Panc1 (cell line): ENCODE measurements around the gene HOTAIR. TPM values are rescaled to one million over a fixed set of nuclear protein-coding genes. Genes with fewer than 3 reads are reported as not detected.
A peak's percentile ranks its signal among the peaks of the same experiment; 100 is the strongest.

Experiments
- ATAC-seq: fragments of 200-7000 bp; cut with Tn5 transposase; 2 replicates; pipeline ENCODE4 v1.9.1; 2020; ENCODE audit warnings: mild to moderate bottlenecking, moderate library complexity
- BruUV-seq: library from RNA; stranded (reverse); fragments of 400-500 nt; replicated peaks from 2 replicates; lab custom pipeline; 2021; lab: Mats Ljungman, UMichigan
- CTCF ChIA-PET: fragments of 300-600 bp; sonication (Branson Sonifier 250); formaldehyde crosslinking; loops from one replicate; lab custom pipeline; 2022; ENCODE audit warnings: antibody characterized with exemption; lab: Charles Lee
- POLR2A ChIA-PET: fragments of 300-600 bp; sonication (Branson Sonifier 250); formaldehyde crosslinking; loops from one replicate; lab custom pipeline; 2022; ENCODE audit warnings: antibody characterized with exemption; lab: Charles Lee
- DNase-seq: peaks from one replicate; pipeline ENCODE4 v3.0.0-alpha.2; 2010; ENCODE audit warnings: low read depth, low spot score
- H3K27ac ChIP-seq: 2 replicates; pipeline ENCODE4 v1.5.1; 2011; ENCODE audit warnings: mild to moderate bottlenecking, low read length, inconsistent platforms
- H3K27me3 ChIP-seq: fragments of 200-500 bp; sonication (Bioruptor generic); 2 replicates; pipeline ENCODE4 v1.6.0; 2014; ENCODE audit warnings: low read length, inconsistent platforms; ENCODE audit not compliant: control insufficient read depth, insufficient read depth
- H3K36me3 ChIP-seq: fragments of 200-500 bp; sonication (Bioruptor generic); 2 replicates; pipeline ENCODE4 v1.5.1; 2014; ENCODE audit warnings: inconsistent platforms, mild to moderate bottlenecking, low read length, moderate library complexity; ENCODE audit not compliant: control insufficient read depth, insufficient read depth
- H3K4me1 ChIP-seq: 2 replicates; pipeline ENCODE4 v1.5.1; 2011; ENCODE audit warnings: inconsistent platforms, mild to moderate bottlenecking, low read length, moderate library complexity; ENCODE audit not compliant: control insufficient read depth, insufficient read depth
- H3K4me3 ChIP-seq, 2 experiments: 2 replicates each; pipeline ENCODE4 v1.5.1; 2011 to 2012; ENCODE audit warnings: low read depth in 2 of 2, low read length in 2 of 2, mild to moderate bottlenecking in 2 of 2, inconsistent platforms in 1 of 2, moderate library complexity in 1 of 2
- H3K9me3 ChIP-seq: fragments of 200-500 bp; sonication (Bioruptor generic); 2 replicates; pipeline ENCODE4 v1.5.1; 2014; ENCODE audit warnings: low read depth, mild to moderate bottlenecking, inconsistent platforms, low read length, moderate library complexity; ENCODE audit not compliant: control insufficient read depth, insufficient read depth
- CTCF ChIP-seq: fragments of 450-650 bp; IDR thresholded peaks from 2 replicates; pipeline ENCODE4 v1.5.1; 2017; ENCODE audit warnings: mild to moderate bottlenecking
- POLR2AphosphoS5 ChIP-seq: IDR thresholded peaks from 2 replicates; pipeline ENCODE4 v1.6.1; 2012; ENCODE audit warnings: mild to moderate bottlenecking, low read depth, low read length, moderate library complexity
- REST ChIP-seq, 2 experiments: IDR thresholded peaks; 2 replicates each; pipeline ENCODE4 v1.6.1; 2011 to 2012; ENCODE audit warnings: low read depth in 2 of 2, control low read depth in 1 of 2, low read length in 1 of 2, mild to moderate bottlenecking in 1 of 2, moderate library complexity in 1 of 2; ENCODE audit not compliant: insufficient read depth in 1 of 2
- SIN3A ChIP-seq: IDR thresholded peaks from 2 replicates; pipeline ENCODE4 v1.6.1; 2012; ENCODE audit warnings: low read depth, mild to moderate bottlenecking, low read length, moderate library complexity, borderline replicate concordance; ENCODE audit not compliant: insufficient read depth
- TCF7L2 ChIP-seq: IDR thresholded peaks from 2 replicates; pipeline ENCODE4 v1.6.1; 2011; ENCODE audit warnings: mild to moderate bottlenecking, low read depth, low read length, inconsistent platforms
- in situ Hi-C: cut with HindIII; loops from 2 replicates; pipeline ENCODE4 v1.10.0; 2016; ENCODE audit warnings: low sequenced_read_pairs, low pct_unique_long_range_greater_than_20kb
- intact Hi-C: fragments of 100-400 bp; cut with micrococcal nuclease; formaldehyde crosslinking; loops from one replicate; pipeline ENCODE4 v1.10.0; 2022; ENCODE audit not compliant: unreplicated experiment
- total RNA-seq: library from RNA; stranded (reverse); gene quantifications from one replicate; pipeline ENCODE4 v1.2.1, GENCODE V29; 2021; ENCODE audit not compliant: unreplicated experiment

Gene HOTAIR
- total RNA-seq, 1 experiment from 2014 or later: 31.7 TPM

GRCh38 chr12:53963434-53964314 is 11.1 kb downstream of the HOTAIR start:
- POLR2A ChIA-PET: interaction anchor here (0.5 to 0.7 kb wide), 2 partner anchors 10 to 21 kb away, joined by 3 to 7 read pairs; partner anchors contain the start of gene HOXC10
- CTCF ChIA-PET: interaction anchor here (0.6 kb wide), 1 partner anchor 45 kb away, joined by 6 read pairs; the partner anchor contains the start of gene HOXC8
- intact Hi-C loops: no loop called here

More at GRCh38 chr12:53963434-53964314, 11.1 kb downstream of the HOTAIR start:
- H3K36me3 ChIP-seq: peaks cover 4% of the 10 kb centered on the region; the same call in 1 of the 2 replicates
- BruUV-seq: TSS peak; percentile 49
- ATAC-seq (no peak), DNase-seq (no peak)
- peak overlapping the region; percentile 100 for H3K27ac ChIP-seq
- no peak overlapping the region for H3K4me3 ChIP-seq
- peaks cover 68% of the 10 kb centered on the region for H3K4me1 ChIP-seq
- in situ Hi-C loops: no loop called here
- H3K9me3 ChIP-seq: no peaks in the 10 kb centered on the region
- no peaks in the 10 kb centered on the region for H3K27me3 ChIP-seq
- TF ChIP-seq CTCF (no peak), POLR2AphosphoS5 (no peak), SIN3A (no peak), REST (IDR thresholded peaks at IDR 0.05; ENCODE audit: insufficient read depth in 1 of 2, low read depth in 2 of 2, low read length in 1 of 2) (no peak), TCF7L2 (no peak)
